ENCODE results near the gene FBXO44.

DNA sequence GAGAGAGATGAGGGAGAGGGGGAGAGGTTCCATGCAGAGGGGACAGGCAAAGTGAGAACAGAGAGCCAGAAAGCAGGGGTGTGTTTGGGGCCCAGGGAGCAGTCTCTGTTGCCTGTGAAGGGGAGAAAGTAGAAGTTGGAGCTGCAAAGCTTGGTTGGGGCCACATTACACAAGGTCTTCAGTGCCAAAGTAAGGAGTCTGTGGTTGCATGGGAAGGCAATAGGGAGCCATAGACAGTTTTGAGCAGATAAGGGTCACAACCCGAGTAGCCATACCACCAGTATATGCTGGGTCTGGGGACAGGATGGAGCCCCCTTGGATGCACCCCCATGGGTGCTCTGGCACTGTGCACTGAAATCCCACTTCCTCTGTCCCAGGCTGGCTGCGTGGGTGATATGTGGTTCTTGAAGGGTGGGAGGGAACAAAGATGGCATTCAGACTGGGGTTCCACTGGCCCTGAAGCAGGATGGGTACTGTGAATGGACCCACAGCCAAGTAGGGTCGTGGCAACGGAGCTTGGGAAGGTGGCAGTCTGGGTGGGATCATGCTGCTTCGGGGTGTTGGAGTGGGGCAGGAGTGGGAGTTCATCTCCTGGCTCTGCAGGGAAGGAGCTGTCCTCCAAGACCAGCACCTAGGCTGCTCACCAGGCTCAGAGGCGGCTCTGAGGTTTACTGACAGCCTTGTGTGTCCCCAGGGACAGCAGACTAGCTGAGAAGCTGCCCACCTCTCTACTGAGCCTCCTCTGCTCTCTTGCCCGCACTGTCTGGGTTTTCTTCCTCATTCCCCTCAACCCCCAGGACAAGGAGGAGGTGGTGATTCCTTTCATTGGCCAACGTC is 48.9 kb downstream of the FBXO44 start:
- TF ChIP-seq CTCF (IDR thresholded peaks at IDR 0.05; ENCODE audit: borderline replicate concordance, extremely low read depth, low read length, poor library complexity, severe bottlenecking) (no peak), EZH2 (IDR thresholded peaks at IDR 0.05; ENCODE audit: borderline replicate concordance, low read depth, low read length, severe bottlenecking) (no peak)
